GM12873 (cell line): ENCODE measurements around the gene COL17A1.
A peak's percentile ranks its signal among the peaks of the same experiment; 100 is the strongest.

ENCODE experiments used
- TF ChIP-seq, protein P1 (sequence below): IDR thresholded peaks from 2 replicates; pipeline ENCODE4 v1.5.1; 2012; ENCODE audit warnings: low read depth, mild to moderate bottlenecking, moderate library complexity, low read length, control low read depth; ENCODE audit not compliant: insufficient read depth; ENCODE audit errors: missing control alignments

The COL17A1 gene

GRCh38 chr10:104085801-104086400 is at the start of gene COL17A1:
COL17A1 (minus strand) TSS chr10:104085880; CDS start chr10:104080673, 5,207 bp downstream.
- TF ChIP-seq, protein P1, sequence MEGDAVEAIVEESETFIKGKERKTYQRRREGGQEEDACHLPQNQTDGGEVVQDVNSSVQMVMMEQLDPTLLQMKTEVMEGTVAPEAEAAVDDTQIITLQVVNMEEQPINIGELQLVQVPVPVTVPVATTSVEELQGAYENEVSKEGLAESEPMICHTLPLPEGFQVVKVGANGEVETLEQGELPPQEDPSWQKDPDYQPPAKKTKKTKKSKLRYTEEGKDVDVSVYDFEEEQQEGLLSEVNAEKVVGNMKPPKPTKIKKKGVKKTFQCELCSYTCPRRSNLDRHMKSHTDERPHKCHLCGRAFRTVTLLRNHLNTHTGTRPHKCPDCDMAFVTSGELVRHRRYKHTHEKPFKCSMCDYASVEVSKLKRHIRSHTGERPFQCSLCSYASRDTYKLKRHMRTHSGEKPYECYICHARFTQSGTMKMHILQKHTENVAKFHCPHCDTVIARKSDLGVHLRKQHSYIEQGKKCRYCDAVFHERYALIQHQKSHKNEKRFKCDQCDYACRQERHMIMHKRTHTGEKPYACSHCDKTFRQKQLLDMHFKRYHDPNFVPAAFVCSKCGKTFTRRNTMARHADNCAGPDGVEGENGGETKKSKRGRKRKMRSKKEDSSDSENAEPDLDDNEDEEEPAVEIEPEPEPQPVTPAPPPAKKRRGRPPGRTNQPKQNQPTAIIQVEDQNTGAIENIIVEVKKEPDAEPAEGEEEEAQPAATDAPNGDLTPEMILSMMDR, result no peak

GRCh38 chr10:104130041-104130440 is 44.4 kb upstream of the COL17A1 start:
- TF ChIP-seq, protein P1, result no peak

- TF ChIP-seq, protein P1, result no peak
Observed at GRCh38 chr10:104128214-104128613, 42.5 kb upstream of the COL17A1 start.

DNA sequence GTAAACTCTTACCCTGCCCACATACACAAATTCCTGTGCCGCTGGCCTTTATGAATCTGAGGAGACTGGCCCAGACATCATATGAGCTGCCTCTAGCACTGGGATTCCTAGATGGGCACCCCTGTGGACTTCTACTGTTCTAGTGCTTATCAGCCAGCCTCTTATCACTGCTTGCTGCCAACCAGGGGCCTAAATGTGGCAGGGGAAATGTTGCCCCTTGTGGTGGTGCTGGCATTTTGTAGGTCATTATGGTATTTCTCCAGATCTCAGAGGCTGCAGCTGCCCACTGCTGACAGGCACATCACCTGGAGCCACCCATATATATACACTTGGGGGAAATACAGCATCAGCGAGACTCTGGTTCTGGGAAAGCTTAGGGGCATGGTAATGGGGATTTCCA is 41.7 kb upstream of the COL17A1 start:
- TF ChIP-seq, protein P1, result peak; percentile 45

DNA sequence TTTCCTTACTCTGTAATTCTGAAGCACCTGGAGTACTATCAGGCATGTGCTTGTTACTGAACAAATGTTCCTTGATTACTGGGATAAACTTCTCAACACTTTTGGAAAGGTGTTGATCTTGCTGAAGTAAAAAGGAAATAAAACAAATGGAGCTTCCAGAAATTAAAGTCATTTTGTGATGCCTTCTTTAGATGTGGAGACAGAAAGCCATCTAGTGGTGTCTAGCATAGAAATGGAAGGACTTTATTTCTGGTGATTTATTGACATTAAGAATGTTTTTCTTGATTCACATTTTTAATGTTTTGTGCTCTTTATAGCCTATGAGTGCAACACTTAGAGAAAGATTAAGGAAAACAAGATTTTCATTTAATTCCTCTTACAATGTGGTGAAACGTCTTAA is 37.7 kb upstream of the COL17A1 start:
- TF ChIP-seq, protein P1, result peak; percentile 21

GRCh38 chr10:104122225-104123107 is 36.8 kb upstream of the COL17A1 start:
- TF ChIP-seq, protein P1, result no peak

DNA sequence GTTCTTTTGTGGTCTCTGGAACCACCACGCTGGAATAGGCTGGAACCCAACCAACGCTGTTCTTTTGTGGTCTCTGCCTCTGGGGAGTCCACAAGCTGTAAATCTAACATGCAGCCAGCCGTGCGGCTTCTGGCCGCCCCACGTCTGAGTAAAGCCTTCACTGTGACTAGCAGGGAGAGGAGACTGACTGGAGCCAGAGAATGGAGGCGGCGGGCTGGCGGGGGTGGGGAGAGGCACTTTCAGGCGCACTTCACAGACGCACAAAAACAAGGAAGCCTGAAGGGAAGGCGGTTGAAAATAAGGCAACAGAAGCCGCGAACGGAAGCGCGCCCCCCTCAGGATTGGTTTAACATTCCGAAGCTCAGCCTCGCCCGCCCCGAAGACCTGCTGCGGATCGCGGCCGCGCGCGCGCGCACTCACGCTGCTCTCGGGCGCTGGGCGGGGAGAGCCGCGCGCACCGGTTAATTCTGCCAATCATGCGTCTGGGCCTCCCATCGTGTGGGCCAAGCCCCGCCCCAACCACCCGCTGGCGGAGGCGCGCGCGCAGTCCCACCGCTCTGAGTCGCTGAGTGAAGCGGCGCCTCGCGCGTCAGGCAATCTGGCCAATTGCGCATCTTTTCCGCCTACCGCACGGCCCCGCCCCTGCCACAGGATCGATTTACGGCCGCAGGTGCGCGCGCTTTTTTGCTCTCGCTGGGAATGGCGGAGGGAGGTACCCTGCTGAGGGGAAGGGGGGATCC is 36.0 kb upstream of the COL17A1 start, which contains the start of gene SFR1:
Gene SFR1 (plus strand): TSS at position 687 of the 740 bp plus-strand sequence. CDS start 13 bp downstream, at position 700.
- TF ChIP-seq, protein P1, result peak; percentile 60
